IPS DF 19.7 (cell line): ENCODE results near the gene ACTN2.

Experiments used
- DNase-seq: peaks from one replicate; pipeline ENCODE4 v3.0.0-alpha.2; 2013; ENCODE audit warnings: low read depth, low spot score

Gene ACTN2

GRCh38 chr1:236768601-236769000 is 82.3 kb downstream of the ACTN2 start:
- no peak for DNase-seq

GRCh38 chr1:236773919-236774318 is 87.6 kb downstream of the ACTN2 start:
- DNase-seq = no peak

GRCh38 chr1:236774926-236775325 is 88.6 kb downstream of the ACTN2 start:
- no peak for DNase-seq

DNA sequence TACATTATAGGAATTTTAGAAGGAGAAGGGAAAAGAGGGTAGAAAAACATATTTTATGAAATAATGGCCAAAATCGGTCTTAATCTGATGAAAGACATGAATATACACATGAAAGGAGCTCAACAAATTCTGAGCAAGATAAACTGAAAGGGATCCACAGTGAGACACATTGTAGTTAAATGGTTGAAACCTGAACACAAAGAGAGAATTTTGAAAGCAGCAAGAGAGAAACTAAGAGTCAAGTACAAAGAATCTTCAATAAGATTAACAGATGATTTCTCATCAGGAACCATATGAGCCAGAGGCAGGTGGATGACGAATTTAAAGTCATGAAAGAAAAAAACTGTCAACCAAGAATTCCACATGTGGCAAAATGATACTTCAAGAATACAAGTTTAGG is 93.0 kb downstream of the ACTN2 start:
- DNase-seq = no peak

GRCh38 chr1:236785477-236785876 is 99.2 kb downstream of the ACTN2 start:
- DNase-seq = no peak

GRCh38 chr1:236786453-236786852 is 100.2 kb downstream of the ACTN2 start:
- no peak for DNase-seq

- no peak for DNase-seq
Measured at GRCh38 chr1:236794585-236795034, 108.3 kb downstream of the ACTN2 start.

DNA sequence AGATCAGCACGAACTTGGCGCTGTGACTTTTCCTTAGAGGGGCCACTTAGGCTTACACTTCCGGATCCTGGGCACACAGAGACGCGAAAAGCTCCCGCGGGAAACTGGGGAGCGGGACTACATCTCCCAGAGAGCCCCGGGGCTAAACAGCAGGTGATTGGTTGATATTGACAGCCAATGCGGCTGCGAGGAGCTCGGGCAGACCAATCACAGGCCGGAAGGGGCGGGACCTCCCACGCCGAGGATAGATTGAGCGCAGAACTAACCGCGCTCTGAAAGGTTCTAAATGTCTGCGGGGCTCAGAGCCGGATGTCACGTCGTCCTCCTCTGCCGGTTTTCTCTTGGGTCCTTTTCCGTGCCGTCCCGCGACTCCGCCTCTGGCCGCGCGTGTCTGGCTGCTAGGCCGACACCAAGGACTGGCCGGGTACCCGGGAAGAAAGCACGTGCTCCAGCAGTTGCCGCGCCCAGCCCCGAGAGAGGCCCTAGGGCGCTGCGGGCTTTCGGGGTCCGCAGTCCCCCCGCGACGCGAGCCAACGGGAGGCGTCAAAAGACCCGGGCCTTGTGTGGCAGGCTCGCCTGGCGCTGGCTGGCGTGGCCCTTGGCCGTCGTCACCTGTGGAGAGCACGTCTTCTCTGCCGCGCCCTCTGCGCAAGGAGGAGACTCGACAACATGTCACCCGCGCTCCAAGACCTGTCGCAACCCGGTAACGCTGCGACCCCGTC is 108.9 kb downstream of the ACTN2 start, which contains the start of gene MTR:
TSS of gene MTR (plus strand) at position 258 of the 722 bp plus-strand sequence. CDS start at position 670, 412 bp downstream.
- DNase-seq = peak; percentile 95

DNA sequence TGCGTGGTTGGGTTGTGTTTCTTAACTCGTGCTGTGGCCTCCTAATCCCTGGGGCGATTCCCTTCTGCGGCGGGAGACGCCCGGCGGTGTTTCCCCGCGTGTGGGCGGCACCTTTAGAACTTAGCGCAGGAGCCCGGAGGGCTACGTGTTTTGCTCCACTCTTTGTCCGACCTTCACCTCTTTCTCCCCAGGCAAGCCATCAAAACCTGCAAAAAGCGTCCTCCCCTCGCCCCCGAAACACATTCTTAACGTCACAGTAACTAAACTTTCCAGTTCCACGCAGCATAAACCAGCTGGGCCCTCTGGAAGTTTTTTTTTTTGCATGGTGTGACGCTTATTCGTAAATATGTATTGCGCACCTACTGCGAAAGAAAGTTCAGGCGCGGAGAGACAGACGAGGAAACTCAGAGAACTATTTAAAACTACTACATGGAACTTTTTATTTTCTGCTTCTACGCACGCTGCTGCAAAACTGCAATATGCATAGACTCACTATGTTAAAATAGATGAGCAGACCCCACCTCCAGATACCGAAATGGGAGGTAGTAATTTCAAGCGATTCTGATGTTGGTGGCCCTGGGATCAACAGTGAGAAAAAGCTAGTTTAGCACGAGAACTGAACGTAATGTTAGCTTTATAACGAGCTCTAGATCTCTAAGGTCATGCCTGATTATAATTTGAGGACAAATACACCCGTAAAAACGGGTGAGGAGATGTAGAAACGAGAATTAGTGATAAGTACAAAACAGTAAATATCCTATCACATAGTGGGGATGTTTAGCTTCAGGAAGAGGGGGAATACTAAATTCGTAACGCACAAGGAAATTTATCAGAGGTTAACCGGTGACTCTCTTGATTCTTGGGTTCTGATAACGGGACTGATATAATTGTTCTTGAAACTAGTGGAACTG is 109.7 kb downstream of the ACTN2 start:
- DNase-seq = no peak

DNA sequence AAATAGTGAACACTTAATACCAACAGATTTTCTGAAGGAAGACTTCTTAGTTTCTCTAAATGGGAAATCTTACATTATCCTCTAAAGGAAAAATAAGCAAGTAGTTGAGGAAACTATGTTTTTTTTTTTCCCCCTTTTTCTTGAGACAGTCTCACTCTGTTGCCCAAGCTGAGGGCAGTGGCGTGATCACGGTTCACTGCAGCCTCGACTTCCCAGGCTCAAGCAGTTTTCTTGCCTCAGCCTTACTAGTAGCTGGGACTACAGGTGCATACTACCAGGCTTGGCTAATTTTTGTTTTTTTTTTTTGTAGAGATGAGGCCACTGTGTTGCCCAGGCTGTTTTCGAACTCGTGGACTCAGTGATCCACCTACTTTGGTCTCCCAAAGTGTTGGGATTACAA is 112.7 kb downstream of the ACTN2 start:
- DNase-seq = no peak

DNA sequence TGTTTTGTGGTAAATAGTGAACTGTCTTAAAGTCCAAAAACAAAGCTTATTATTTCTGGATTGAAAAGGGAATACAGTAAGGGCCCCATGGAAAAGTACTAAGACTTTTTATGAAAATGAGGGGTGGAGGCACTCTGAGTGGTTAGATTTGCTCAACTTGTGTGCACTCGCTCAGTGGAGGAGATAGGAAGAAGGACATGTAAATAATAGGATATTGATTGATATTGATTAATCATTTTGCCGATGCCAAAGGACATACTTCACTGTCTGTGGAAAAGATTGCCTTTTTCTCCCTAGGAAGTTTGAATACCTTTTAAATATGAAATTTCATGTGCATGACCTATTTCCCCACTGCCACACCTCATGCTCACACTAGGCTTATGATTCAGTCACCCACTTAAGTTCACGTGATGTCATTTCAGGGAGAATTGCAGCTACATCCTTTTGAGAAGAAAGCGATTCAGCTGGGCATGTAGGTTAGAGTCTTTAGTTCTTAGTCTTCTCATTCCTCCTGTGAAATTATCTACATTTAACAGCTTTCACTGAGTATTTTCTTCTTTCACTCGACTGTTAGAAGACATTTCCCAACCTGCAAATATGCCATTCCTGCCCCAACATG is 113.8 kb downstream of the ACTN2 start:
- no peak for DNase-seq

- no peak for DNase-seq
Measured at GRCh38 chr1:236800623-236801022, 114.3 kb downstream of the ACTN2 start.

DNA sequence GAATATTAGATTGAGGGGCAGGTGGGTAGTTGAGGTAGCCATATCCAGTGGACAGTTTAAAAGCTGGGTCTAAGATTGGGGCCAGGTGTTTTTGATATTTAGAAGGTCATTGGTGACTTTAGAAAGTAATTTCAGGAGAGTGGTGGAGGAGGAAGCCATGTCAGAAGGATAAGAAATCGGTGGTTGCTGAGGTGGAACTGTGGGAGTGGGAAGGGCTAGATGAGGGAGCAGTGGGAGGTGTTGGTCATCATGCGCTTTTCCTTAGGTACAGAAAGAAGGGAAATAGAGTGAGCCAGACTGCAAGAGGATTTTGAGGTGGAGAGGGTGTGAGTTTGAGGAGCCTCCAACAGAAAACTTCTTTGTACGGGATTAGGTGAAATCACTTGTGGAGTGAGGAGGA is 116.0 kb downstream of the ACTN2 start:
- no peak for DNase-seq

DNA sequence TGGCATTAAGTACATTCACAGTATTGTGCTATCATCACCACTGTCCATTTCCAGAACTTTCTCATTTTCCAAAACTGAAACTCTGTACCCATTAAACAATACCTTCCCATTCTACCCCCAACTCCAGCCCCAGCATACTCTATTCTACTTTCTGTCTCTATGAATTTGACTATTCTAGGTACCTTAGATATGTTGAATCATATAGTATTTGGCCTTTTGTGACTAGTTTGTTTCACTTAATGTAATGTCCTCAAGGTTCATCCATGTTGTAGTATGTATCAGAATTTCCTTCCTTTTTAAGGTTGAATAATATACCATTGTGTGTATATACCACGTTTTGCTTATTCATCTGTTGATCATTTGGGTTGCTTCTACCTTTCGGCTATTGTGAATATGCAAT is 120.3 kb downstream of the ACTN2 start:
- DNase-seq = no peak

- DNase-seq = no peak
Measured at GRCh38 chr1:236808005-236808404, 121.7 kb downstream of the ACTN2 start.

DNA sequence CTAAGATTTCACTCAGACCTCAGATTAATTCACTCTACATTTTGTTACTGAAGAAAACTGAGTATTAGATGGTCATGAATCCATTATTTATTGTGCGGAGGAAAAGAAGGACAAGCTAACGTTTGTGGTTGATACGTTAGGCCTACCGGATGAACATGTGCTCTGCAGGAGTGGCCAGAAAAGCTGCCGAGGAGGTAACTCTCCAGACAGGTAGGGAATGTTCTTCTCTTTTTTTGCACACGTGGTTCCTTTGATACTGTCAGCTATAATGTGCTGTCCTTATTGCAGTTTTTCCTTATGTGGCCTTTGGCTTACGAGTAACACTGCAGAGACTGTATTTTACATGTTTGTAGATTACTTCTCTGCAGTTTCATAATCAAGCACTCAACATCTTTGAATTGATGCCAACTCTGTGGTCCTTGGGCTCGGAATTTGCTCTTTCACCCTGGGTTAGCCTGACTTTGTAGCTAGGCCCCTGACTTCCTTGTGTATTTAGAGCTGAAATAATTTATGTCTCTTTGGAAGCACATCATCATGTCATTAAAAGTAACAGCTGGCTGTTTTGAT is 122.3 kb downstream of the ACTN2 start:
- DNase-seq = no peak

DNA sequence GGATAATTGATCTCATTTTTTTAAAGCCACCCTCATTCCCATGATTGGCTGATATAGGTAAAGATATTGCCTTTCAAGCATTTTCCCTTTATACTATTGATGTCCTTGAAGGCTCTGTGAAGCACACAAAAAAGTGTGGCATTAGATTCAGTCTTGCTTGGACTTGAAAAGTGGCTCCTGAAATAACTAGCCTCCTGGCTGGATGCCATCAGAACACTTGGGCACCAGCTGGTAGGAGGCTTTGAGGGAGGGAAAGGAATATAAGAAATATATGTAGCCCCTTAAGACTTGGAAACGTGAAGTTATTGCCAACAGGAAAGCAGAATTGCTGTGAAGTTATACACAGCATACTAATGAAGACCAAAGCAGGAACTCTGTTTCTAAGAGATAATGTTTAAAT is 122.8 kb downstream of the ACTN2 start:
- no peak for DNase-seq

GRCh38 chr1:236810018-236810417 is 123.7 kb downstream of the ACTN2 start:
- DNase-seq = no peak

GRCh38 chr1:236812334-236813030 is 126.2 kb downstream of the ACTN2 start:
- DNase-seq = no peak
